Activated T-cell treated with anti-CD3 and anti-CD28 coated beads for 24 hours (primary cell): ENCODE data around the gene IER2.
"Not testable (repeated sequence)": the region's sequence is repeated elsewhere in the genome, so short reads cannot be mapped to it uniquely, and the experiment has no call there.

Experiments used
- DNase-seq: peaks from one replicate; pipeline ENCODE4 v3.0.0-alpha.2; 2020; ENCODE audit warnings: low read depth

IER2 gene

DNA sequence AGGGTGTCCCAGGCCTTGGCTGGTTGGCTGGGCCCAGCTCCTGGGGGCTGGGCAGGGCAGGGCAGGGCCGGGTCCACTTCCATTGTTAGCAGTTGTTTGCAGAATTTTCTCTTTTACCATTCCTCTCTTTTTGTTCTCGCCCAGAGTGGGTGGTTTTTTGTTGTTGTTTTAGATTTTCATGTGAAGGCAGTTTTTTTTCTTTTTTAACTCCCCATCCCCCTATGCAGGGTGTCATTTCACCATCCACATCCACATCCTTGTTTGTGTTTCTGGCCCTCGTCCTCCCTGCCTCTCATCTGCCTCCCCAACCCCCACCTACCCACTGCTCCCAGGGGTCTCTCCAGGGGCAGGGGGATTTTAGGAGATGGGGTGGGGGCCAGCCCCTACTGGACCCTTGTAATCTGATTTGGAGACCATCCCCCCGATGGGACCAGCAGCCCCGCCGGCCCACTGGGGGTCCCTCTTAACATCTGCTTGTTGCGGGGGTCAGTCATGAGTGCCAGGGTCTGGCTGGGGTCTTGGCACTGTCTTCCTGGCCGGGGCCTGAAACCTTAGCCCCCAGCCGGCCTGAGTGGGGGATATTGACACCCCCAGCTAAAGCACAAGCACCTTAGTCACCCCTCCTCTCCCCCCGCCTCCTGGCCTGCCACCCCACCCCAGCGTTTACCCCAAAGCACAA is 10.4 kb upstream of the IER2 start:
- no peak for DNase-seq

DNA sequence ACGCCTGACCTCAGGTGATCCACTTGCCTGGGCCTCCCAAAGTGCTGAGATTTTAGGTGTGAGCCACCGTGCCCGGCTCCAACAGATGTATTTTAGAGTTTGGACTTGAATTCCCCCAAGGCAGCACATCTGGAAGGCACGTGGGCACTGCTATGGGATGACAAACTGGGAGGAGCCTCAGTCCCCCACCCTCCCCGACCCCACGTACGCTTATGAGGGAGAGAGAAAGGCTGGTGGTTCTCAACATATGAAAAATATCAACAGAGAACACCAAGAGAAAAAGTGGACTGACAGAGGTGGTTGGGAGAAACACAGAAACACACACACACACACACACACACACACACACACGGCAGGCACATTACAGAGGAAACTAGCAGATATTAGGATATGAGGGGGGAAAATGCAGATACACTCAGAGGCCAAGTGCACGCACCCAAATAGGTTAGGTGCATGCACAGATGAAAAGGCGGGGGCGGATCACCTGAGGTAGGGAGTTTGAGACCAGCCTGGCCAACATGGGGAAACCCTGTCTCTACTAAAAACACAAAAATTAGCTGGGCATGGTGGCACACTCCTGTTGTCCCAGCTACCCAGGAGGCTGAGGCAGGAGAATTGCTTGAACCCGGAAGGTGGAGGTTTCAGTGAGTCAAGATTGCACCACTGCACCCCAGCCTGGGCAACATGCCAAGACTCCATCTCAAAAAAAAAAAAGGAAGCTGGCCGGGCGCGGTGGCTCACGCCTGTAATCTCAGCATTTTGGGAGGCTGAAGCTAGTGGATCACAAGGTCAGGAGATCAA is 3.2 kb upstream of the IER2 start:
- DNase-seq: no peak

DNA sequence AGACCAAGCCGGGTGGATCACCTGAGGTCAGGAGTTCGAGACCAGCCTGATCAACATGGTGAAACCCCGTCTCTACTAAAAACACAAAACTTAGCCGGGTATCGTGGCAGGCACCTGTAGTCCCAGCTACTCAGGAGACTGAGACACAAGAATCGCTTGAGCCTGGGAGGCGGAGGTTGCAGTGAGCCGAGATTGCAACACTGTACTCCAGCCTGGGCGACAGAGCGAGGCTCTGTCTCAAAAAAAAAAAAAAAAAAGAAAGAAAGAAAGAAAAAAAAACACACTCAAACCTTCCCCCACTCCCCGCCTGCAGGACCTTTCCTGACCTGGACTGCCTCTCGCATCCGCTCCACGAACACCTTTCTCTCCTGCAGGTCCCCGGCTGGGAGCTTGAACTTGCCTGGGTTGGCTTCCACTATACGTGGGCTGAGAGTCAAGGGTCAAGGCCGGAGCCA is 1.0 kb upstream of the IER2 start:
- DNase-seq: not testable (repeated sequence)

DNA sequence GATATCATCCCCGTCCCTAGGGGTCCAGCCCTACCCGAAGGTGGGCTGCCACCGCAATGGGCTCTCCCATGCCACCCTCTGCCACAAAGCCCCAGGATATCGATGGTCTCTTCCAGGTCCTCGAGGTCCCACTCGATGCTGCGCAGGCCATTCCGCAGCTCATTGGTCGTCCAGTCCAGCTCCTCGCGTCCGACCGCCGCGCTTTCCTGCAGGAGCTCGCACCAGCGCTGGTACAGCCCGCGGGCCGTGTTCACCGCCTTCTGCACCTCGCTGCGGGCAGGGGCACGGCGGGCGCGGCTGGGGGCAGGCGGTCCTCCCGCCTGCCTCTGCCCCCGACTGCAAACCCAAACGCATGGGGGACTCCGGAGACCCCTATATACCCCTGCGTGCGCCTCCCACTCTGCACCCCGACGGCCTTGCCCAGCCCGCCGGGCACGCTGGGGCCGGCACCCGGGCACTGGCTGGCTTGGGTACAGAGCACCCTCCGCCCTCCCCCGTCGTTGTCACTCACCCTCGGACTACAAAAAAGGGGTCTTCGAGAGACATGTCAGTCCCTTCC is 504 bp upstream of the IER2 start:
- no peak for DNase-seq

DNA sequence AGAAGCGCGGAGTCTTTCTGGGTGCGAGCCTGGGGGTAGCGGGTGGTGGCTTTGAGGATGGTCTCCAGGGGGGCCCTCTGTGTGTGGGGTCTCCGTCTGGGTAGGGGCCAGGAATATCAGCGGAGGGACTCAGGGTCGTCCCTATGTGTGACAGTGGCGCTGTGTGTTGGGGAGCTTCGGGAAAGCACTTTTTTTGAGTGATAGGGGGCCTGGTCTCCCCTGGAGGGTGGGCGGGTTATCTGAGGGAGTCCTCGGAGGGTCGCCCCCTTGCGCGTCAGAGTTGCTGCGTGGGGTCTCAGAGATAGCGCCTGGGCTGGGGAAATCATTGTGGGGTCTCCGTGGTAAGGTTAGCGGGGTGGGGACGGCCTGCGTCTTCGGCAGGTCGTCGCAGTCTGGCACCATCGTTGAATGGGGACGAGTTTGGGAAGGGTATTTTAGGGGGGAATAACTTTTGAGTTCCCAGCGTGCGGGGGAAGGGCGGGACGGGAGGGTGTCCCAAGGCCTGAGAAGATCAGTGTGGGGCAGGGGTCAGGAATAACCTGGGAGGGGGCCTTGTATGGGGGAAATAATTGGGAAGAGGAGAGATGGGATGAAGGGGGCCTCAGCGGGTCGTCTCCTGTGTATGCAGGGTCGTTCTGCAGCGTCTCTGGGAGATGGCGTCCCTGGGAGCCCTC is 857 bp downstream of the IER2 start:
- no peak for DNase-seq

DNA sequence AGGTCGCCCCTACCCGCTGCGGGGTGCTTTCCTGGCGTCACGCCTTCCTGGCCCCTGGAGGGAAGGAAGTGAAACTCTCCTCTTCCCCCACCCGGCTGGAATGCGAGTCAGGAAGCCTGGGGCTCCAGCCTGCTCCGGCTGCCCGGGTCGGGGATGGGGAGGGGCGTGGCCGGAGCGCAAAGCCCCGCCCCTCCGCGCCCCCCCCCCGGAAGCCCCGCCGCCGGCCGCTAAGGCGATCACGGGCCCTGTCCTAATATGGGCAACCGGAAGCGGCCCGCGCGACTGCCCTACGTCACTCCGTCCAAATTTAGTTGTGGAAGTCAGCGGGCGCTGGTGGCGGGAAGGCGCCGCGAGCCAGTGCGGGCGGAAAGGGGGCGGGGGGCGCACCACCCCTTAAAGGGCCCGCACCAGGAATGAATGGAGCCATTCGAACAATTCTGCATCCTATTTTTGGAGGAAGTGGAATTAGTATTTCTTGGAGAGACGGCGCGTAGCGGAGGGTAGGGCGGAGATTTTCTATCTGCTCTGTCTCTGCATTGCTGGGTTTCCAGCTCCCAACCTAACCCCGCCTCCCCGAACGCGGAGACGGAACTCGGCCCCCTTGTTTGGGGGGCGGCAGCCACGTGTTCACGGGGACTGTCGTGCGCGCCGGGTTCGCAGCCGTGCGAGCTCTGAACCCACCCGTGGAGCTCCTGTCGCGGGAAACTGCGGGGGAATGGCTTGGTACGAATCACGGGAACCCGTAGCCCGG is 1.6 kb downstream of the IER2 start:
- peak; percentile 94 for DNase-seq

DNA sequence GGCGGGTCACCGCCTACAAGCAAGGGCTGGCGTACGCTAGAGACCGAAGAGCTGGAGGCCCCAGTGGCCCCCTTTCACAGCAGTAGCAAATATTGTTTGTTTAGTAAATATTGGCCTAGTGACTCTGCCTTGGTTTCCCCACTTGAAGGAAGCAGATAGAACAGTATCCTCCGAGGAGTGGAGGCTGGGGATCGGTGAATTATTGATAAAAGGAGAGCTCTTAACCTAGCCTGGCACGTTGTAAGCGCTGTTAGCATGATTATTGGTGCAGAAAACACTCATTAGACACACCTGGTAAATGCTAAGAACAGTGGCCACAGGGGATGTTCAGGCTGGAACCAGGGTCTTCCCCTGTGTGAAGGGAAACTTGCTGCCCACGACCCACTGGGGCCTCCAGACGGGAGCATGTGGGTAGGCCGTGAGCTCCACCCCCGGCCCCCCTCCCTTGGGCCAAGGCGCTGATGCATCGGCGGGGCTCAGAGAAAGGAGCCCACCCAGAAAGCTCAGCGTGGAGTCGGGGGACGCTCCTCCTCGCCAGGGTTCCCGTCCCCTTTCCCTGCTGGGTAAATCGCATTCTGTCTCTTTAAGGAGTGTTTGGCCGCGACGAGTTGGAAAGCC is 2.3 kb downstream of the IER2 start:
- DNase-seq: no peak

DNA sequence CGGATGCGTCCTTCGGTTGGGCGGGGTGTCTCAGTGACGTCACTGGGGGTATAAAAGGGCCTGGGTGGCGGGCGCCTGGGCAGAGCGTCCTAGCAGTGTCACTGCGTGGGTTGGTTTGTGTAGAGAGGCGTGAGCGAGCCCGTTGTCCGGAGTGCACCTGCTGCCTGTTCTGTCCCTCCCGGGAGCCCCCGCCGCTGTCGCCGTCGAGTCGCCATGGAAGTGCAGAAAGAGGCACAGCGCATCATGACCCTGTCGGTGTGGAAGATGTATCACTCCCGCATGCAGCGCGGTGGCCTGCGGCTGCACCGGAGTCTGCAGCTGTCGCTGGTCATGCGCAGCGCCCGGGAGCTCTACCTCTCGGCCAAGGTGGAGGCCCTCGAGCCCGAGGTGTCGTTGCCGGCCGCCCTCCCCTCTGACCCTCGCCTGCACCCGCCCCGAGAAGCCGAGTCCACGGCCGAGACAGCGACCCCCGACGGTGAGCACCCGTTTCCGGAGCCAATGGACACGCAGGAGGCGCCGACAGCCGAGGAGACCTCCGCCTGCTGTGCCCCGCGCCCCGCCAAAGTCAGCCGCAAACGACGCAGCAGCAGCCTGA is 2.9 kb downstream of the IER2 start:
- DNase-seq: peak; percentile 97

DNA sequence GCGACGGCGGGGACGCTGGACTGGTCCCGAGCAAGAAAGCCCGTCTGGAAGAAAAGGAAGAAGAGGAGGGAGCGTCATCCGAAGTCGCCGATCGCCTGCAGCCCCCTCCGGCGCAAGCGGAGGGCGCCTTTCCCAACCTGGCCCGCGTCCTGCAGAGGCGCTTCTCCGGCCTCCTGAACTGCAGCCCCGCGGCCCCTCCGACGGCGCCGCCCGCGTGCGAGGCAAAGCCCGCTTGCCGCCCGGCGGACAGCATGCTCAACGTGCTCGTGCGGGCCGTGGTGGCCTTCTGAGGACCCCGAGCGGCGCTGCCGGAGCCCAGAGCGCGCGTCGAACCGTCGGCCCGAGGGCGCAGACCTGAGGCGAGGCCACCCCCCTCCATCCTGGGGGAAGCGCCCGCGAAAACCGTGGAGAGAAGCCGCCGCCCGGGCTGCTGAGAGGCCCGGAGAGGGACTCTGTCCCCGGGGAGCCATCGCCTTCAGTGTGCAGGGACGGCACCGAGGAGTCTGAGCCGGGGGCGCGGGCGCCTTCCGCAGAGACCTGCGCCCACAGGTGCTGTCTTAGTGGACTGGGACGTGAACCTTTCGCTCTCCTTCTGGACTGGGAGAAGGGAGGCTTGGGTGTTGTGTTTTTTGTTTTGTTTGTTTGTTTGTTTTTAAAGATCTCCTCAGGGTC is 3.5 kb downstream of the IER2 start:
- no peak for DNase-seq

DNA sequence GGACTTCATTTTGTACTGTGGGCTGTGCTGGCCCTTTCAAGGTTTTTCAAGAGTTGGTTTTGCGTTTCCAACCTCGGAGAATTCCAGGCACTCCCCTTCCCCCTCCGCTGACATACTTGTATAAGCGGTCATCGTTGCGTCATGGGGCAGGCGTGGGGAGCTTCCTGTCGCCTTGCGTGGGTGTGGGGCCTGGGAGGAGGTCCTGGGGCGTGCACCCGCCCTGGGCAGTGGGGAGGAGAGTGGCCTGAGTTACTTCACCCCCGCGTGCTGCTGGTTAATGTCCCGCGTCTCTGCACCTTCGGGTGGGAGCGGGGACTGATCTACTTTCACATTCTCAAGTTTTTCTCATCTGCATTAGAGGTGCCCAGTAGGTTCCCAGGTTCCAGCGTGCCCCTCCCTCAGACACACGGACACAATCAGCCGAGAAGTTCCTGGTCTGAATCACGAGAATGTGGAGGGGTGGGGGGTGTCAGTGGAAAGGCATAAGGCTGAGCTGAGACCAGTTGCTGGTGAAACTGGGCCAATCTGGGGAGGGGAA is 4.1 kb downstream of the IER2 start:
- DNase-seq: no peak

DNA sequence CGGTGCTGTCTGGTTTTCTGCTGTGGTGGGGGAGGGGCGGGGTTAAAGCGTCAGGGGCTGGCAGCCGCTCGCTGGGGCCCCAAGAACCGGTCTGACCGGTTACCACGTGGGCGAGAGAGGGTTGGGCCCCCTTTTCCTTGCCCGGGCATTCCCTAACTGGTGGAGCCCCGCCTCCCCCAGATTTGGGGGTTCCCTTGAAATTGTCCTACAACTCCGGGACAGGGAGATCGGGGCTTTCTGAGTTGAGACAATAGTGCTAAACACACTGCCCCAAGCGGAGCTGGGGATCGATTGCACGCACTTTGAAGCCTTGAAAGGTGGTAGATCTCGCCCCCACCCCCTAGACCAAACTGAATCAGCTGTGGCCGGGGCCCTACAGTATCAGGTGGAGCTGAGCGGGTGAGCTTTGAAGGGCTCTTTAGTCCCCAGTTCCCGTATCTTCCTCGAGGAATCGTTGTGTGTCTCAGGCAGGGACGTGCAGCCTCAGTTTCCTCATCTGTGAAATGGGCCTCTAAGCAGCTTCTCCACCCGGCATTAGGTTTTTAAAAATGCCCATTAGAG is 4.8 kb downstream of the IER2 start:
- peak; percentile 73 for DNase-seq

DNA sequence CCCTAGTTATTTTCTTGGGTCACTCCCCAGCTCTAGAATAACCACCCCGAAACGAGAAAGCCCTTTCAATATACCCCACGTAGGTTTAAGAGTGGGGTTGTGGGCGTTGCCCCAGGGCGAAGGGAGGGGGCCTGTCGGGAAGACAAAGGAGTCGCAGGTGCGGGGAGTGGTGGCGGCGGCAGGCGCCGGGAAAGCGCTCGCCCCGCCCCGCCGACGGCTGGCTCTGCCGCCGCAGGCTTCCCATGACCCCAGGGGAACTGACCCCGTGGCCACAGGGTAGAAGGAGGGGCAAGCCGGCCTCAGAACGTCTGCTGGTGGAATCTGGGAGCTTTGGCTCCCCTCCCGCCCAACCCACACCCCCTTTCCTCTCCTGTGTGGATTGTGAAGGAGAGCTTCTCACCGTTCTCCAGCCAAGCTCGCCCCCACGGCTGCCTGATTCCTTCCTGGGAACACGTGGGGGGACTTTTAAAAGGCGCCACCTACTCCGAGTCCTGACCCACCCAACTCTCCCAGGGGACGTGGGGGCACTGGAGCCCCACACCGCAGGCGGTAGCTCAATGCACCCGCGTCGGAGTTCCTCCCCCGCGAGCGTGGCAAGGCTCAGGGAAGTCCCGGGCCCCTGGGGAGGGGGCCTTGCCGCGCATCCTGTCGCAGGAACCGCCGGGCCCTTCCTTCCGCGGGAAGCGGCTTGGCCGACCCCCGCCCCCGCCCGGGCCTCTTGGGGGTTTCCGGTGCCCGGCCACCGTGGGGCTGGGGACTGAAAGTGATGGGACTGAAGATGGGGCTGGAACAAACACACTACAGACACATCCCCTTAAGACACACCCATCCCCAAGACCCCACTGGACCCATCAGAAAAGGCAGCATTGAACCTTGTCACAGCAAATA is 5.5 kb downstream of the IER2 start:
- DNase-seq: no peak

DNA sequence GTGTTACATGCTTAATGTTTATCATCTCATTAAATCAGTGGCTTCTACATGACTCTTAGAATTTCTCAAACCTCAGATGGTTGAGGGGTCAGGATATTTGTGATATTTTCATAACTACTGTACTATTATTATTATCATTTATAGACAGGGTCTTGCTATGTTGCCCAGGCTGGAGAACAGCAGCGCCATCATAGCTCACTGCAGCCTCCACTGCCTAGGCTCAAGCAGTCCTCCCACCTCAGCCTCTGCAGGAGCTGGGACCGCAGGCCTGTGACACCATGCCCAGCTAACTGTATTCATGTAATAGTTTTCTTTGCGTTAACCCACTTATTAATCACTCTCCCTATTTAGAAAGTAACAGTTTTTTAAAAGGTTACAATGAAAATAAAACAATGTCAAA is 9.5 kb downstream of the IER2 start:
- DNase-seq: no peak

DNA sequence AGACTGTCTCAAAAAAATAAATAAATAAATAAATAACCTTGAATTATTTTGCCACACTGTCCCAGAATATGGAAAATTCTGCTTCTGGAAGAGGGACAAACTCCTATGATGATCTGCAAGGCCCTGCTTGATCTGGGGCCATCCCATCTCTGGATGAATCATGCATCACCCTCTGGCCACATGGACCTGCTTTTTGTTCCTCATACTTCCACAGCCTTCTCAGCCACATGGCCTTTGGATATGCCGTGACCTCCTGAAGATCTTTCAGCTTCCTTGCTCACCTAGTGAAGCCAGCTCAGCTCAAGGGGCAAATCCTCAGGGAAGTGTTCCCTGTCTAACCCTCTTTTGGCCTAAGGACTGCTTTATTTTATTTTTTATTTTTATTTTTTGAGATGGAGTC is 10.3 kb downstream of the IER2 start:
- DNase-seq: no peak

DNA sequence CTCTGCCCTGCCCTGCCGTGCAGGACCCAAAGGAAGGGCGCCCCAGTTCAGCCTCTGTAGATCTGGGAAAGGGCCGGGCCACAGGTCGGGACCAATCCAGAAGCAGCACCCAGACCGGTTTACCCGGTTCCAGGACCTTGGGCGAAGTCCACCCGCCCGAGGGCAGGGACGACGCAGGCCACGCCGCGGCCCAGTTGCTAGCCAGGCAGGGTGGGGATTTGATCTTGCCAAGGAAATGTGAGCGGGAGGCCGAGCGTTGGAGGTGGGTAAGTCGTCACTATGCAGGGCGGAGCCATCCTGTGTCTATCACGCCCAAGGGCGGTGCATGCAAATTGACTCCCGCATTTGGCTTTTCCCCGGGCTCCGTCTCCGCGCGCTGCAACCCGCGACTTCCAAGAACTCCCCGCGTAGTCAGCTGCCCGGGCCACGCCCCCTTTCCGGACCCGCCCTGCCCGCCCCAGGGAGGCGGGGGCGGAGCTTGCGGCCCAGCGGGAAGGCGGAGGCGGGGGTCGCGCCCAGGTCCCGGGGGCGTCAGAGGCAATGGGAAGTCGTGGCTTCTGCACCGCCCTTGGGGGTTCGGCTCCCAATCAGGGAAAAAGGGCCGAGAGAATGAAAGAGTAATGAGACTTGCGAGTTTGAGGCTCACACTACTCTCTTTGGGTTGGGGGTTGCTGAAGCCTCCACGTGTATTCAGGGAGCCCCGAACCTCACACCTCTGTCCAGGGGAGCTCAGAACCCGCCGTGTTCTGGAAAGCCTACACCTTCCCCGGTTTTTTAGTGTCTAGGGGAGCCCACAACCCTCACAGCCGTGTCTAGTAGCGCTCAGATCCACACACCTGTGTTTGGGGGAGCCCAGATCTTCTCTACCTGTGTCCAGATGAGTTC is 12.8 kb downstream of the IER2 start:
- DNase-seq: peak; percentile 85

DNA sequence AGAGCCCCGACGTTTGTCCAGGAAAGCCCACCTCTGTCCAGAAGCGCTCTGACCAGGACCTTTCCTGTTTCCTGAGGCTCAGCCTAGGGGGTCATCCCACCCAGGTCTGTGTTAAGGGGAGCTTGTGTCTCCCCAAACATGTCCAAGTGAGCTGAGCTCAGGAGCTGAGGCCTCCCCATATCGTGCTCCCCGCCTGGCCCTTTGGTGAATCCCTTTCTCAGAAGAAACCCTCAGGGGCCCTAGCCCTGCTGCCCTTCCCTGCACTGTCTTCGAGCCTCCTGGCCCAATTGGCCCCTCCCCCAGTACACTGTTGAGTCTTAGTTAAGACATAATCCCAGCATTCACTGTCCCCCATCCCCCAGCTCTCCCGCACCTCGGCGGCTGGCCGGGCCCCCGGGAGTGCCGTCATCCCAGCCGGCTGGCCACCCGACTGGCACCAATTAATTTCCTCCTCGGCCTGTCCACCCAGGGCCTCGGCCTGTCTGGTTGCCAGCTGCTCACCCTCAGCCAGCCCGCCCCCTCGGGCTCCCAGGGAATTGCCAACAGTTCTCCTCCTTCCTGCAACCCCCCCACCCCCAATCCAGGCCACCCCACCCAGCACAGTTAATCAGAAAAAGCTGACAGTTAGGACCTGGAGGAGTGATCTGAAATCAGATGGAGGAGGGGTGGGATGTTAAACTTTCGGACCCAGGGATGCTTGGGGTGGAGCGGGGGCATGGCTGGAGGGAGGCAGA is 13.6 kb downstream of the IER2 start:
- no peak for DNase-seq
